ENCODE data around the gene SNAPC5. TPM values are rescaled to one million over a fixed set of nuclear protein-coding genes. Genes with fewer than 3 reads are reported as not detected.

The SNAPC5 gene
- total and polyA plus RNA-seq, 10 of the 15 experiments (the other 5 are each of a cell fraction or from before 2014, with no cell fraction given): 14.4 to 53.5 (median 36.9) TPM

- TF ChIP-seq, protein P1, sequence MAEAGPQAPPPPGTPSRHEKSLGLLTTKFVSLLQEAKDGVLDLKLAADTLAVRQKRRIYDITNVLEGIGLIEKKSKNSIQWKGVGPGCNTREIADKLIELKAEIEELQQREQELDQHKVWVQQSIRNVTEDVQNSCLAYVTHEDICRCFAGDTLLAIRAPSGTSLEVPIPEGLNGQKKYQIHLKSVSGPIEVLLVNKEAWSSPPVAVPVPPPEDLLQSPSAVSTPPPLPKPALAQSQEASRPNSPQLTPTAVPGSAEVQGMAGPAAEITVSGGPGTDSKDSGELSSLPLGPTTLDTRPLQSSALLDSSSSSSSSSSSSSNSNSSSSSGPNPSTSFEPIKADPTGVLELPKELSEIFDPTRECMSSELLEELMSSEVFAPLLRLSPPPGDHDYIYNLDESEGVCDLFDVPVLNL (IDR thresholded peaks at IDR 0.05; ENCODE audit: low read depth, low read length): no peak
- TF ChIP-seq CREM (IDR thresholded peaks at IDR 0.05; ENCODE audit: low read depth) (peak; percentile 99), EP300 (IDR thresholded peaks at IDR 0.05; ENCODE audit: borderline replicate concordance in 1 of 2, control insufficient read depth in 1 of 2, low read depth in 2 of 2, low read length in 2 of 2) (no peak), GATAD2B (conservative IDR thresholded peaks at IDR 0.05; ENCODE audit: low read depth) (peak; percentile 75; the same call in 1 of the 2 replicates), ATF3 (IDR thresholded peaks at IDR 0.05; ENCODE audit: borderline replicate concordance, extremely low read depth, low read depth, low read length) (peak; percentile 78; the same call in 1 of the 2 replicates), RCOR1 (conservative IDR thresholded peaks at IDR 0.05; ENCODE audit: low read depth, low read length) (0 out of 2 replicates have a peak, but pooled peaks have one; percentile 51), NBN (IDR thresholded peaks at IDR 0.05) (peak; percentile 86), MTA3 (IDR thresholded peaks at IDR 0.05; ENCODE audit: borderline replicate concordance, low read length) (peak; percentile 97), YY1 (IDR thresholded peaks at IDR 0.05; ENCODE audit: low read depth, low read length) (peak; percentile 62), SIN3A (IDR thresholded peaks at IDR 0.05; ENCODE audit: low read depth, low read length) (peak; percentile 96), TCF3 (IDR thresholded peaks at IDR 0.05; ENCODE audit: borderline replicate concordance, insufficient read depth, low read depth, low read length) (peak; percentile 58; the same call in 1 of the 2 replicates), MXI1 (IDR thresholded peaks at IDR 0.05; ENCODE audit: low read depth, low read length) (peak; percentile 99), ELK1 (IDR thresholded peaks at IDR 0.05; ENCODE audit: low read depth, low read length) (peak; percentile 74; the same call in 1 of the 2 replicates)
- TF ChIP-seq, protein P2, sequence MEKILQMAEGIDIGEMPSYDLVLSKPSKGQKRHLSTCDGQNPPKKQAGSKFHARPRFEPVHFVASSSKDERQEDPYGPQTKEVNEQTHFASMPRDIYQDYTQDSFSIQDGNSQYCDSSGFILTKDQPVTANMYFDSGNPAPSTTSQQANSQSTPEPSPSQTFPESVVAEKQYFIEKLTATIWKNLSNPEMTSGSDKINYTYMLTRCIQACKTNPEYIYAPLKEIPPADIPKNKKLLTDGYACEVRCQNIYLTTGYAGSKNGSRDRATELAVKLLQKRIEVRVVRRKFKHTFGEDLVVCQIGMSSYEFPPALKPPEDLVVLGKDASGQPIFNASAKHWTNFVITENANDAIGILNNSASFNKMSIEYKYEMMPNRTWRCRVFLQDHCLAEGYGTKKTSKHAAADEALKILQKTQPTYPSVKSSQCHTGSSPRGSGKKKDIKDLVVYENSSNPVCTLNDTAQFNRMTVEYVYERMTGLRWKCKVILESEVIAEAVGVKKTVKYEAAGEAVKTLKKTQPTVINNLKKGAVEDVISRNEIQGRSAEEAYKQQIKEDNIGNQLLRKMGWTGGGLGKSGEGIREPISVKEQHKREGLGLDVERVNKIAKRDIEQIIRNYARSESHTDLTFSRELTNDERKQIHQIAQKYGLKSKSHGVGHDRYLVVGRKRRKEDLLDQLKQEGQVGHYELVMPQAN (conservative IDR thresholded peaks at IDR 0.05): peak; percentile 97
- TF ChIP-seq, protein P3, sequence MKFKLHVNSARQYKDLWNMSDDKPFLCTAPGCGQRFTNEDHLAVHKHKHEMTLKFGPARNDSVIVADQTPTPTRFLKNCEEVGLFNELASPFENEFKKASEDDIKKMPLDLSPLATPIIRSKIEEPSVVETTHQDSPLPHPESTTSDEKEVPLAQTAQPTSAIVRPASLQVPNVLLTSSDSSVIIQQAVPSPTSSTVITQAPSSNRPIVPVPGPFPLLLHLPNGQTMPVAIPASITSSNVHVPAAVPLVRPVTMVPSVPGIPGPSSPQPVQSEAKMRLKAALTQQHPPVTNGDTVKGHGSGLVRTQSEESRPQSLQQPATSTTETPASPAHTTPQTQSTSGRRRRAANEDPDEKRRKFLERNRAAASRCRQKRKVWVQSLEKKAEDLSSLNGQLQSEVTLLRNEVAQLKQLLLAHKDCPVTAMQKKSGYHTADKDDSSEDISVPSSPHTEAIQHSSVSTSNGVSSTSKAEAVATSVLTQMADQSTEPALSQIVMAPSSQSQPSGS (IDR thresholded peaks at IDR 0.05; ENCODE audit: low read length): peak; percentile 74
- TF ChIP-seq, protein P4, sequence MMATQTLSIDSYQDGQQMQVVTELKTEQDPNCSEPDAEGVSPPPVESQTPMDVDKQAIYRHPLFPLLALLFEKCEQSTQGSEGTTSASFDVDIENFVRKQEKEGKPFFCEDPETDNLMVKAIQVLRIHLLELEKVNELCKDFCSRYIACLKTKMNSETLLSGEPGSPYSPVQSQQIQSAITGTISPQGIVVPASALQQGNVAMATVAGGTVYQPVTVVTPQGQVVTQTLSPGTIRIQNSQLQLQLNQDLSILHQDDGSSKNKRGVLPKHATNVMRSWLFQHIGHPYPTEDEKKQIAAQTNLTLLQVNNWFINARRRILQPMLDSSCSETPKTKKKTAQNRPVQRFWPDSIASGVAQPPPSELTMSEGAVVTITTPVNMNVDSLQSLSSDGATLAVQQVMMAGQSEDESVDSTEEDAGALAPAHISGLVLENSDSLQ (IDR thresholded peaks at IDR 0.05): peak; percentile 20; the same call in 1 of the 2 replicates
- TF ChIP-seq, protein P5, sequence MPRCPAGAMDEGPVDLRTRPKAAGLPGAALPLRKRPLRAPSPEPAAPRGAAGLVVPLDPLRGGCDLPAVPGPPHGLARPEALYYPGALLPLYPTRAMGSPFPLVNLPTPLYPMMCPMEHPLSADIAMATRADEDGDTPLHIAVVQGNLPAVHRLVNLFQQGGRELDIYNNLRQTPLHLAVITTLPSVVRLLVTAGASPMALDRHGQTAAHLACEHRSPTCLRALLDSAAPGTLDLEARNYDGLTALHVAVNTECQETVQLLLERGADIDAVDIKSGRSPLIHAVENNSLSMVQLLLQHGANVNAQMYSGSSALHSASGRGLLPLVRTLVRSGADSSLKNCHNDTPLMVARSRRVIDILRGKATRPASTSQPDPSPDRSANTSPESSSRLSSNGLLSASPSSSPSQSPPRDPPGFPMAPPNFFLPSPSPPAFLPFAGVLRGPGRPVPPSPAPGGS (IDR thresholded peaks at IDR 0.05; ENCODE audit: borderline replicate concordance, insufficient read depth, low read depth, low read length, poor library complexity, severe bottlenecking): peak; percentile 97
Measured at GRCh38 chr15:66497502-66498455, at the start of gene SNAPC5 (continued).

Measured in GM12878 (cell line).